Liver (tissue), 3 donors: ENCODE results near the gene TNNT3.

ENCODE experiments used
- CTCF ChIP-seq: fragments of 150-350 bp; IDR thresholded peaks from 2 replicates; pipeline ENCODE4 v1.5.1; 2017; ENCODE audit warnings: improper control_type of control experiment, low read depth, low read length; ENCODE audit not compliant: missing input control
- EGR1 ChIP-seq, 2 donors: IDR thresholded peaks; 2 replicates each; pipeline ENCODE4 v1.6.1; 2016 to 2018; ENCODE audit warnings: antibody characterized with exemption in 2 of 2, low read depth in 2 of 2
- GABPA ChIP-seq, 2 donors: IDR thresholded peaks in 1 of 2; conservative IDR thresholded peaks in 1 of 2; 2 replicates each; pipeline ENCODE4 v1.6.1; 2016; ENCODE audit warnings: antibody characterized with exemption in 2 of 2, mild to moderate bottlenecking in 1 of 2, moderate library complexity in 1 of 2
- HNF4A ChIP-seq, 2 donors: conservative IDR thresholded peaks; 2 replicates each; pipeline ENCODE4 v1.6.1; 2016; ENCODE audit warnings: antibody characterized with exemption in 2 of 2, mild to moderate bottlenecking in 2 of 2
- JUND ChIP-seq, 2 donors: IDR thresholded peaks; 2 replicates each; pipeline ENCODE4 v1.6.1; 2016; ENCODE audit warnings: antibody characterized with exemption in 2 of 2
- MAX ChIP-seq: IDR thresholded peaks from 2 replicates; pipeline ENCODE4 v1.6.1; 2016; ENCODE audit warnings: antibody characterized with exemption
- RAD21 ChIP-seq, 2 donors: IDR thresholded peaks; 2 replicates each; pipeline ENCODE4 v1.6.1; 2016; ENCODE audit warnings: antibody characterized with exemption in 2 of 2, mild to moderate bottlenecking in 2 of 2
- SP1 ChIP-seq: IDR thresholded peaks from 2 replicates; pipeline ENCODE4 v1.6.1; 2018; ENCODE audit warnings: antibody characterized with exemption, mild to moderate bottlenecking
- TAF1 ChIP-seq: conservative IDR thresholded peaks from 2 replicates; pipeline ENCODE4 v1.6.1; 2016; ENCODE audit warnings: antibody characterized with exemption, mild to moderate bottlenecking
- YY1 ChIP-seq: IDR thresholded peaks from 2 replicates; pipeline ENCODE4 v1.6.1; 2016; ENCODE audit warnings: antibody characterized with exemption, mild to moderate bottlenecking
- TF ChIP-seq, protein P1 (sequence below): IDR thresholded peaks from 2 replicates; pipeline ENCODE4 v1.6.1; 2016; ENCODE audit warnings: antibody characterized with exemption
- TF ChIP-seq, protein P2 (sequence below): IDR thresholded peaks from 2 replicates; pipeline ENCODE4 v1.6.1; 2016; ENCODE audit warnings: antibody characterized with exemption, mild to moderate bottlenecking
- donor health status: healthy.
- donor health status: healthy.

DNA sequence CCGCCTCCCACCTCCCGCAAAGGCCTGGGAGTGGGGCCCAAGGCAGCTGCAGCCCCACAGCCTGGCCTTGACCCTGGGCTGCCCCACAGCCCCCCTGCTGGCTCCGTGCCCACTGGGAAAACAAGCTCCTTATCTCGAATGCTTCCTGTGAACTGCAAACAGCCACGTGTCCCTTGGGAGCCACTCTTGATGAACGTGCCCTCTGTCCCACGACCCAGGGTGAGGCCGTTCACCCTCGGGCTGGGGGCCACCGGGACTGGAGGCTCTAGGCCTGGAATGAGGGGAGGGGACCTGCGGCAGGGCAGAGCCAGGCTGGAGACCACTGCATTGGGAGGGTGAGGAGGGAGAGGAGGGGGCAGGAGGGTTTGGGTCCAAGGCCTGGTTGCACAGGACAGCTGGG is 68.7 kb downstream of the TNNT3 start:
- TF ChIP-seq TAF1 (no peak), JUND (IDR thresholded peaks at IDR 0.05) (no peak), CTCF (no peak), MAX (no peak), HNF4A (conservative IDR thresholded peaks at IDR 0.05) (no peak), GABPA (IDR thresholded peaks at IDR 0.05 in 1 of 2, conservative IDR thresholded peaks at IDR 0.05 in 1 of 2) (no peak), RAD21 (IDR thresholded peaks at IDR 0.05) (no peak), EGR1 (IDR thresholded peaks at IDR 0.05; ENCODE audit: low read depth in 2 of 2) (no peak), SP1 (no peak), YY1 (no peak)
- TF ChIP-seq, protein P1, sequence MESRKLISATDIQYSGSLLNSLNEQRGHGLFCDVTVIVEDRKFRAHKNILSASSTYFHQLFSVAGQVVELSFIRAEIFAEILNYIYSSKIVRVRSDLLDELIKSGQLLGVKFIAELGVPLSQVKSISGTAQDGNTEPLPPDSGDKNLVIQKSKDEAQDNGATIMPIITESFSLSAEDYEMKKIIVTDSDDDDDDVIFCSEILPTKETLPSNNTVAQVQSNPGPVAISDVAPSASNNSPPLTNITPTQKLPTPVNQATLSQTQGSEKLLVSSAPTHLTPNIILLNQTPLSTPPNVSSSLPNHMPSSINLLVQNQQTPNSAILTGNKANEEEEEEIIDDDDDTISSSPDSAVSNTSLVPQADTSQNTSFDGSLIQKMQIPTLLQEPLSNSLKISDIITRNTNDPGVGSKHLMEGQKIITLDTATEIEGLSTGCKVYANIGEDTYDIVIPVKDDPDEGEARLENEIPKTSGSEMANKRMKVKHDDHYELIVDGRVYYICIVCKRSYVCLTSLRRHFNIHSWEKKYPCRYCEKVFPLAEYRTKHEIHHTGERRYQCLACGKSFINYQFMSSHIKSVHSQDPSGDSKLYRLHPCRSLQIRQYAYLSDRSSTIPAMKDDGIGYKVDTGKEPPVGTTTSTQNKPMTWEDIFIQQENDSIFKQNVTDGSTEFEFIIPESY, result no peak
- TF ChIP-seq, protein P2, sequence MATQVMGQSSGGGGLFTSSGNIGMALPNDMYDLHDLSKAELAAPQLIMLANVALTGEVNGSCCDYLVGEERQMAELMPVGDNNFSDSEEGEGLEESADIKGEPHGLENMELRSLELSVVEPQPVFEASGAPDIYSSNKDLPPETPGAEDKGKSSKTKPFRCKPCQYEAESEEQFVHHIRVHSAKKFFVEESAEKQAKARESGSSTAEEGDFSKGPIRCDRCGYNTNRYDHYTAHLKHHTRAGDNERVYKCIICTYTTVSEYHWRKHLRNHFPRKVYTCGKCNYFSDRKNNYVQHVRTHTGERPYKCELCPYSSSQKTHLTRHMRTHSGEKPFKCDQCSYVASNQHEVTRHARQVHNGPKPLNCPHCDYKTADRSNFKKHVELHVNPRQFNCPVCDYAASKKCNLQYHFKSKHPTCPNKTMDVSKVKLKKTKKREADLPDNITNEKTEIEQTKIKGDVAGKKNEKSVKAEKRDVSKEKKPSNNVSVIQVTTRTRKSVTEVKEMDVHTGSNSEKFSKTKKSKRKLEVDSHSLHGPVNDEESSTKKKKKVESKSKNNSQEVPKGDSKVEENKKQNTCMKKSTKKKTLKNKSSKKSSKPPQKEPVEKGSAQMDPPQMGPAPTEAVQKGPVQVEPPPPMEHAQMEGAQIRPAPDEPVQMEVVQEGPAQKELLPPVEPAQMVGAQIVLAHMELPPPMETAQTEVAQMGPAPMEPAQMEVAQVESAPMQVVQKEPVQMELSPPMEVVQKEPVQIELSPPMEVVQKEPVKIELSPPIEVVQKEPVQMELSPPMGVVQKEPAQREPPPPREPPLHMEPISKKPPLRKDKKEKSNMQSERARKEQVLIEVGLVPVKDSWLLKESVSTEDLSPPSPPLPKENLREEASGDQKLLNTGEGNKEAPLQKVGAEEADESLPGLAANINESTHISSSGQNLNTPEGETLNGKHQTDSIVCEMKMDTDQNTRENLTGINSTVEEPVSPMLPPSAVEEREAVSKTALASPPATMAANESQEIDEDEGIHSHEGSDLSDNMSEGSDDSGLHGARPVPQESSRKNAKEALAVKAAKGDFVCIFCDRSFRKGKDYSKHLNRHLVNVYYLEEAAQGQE, result no peak
